IMR-90 (cell line): ENCODE measurements around the gene TTLL9. TPM values are rescaled to one million over a fixed set of nuclear protein-coding genes. Genes with fewer than 3 reads are reported as not detected.

Source experiments
- ATAC-seq: fragments of 200-7000 bp; cut with Tn5 transposase; 2 replicates; pipeline ENCODE4 v1.9.1; 2020; ENCODE audit warnings: low read depth, mild to moderate bottlenecking, moderate library complexity
- BruUV-seq: library from RNA; stranded (reverse); fragments of 400-500 nt; replicated peaks from 2 replicates; lab custom pipeline; 2021; lab: Mats Ljungman, UMichigan
- CTCF ChIA-PET: fragments of 300-600 bp; formaldehyde crosslinking; extraction: SDS; loops from one replicate; lab custom pipeline; 2021; ENCODE audit warnings: antibody characterized with exemption; lab: Yijun Ruan, JAX
- POLR2A ChIA-PET: fragments of 300-600 bp; sonication (Branson Sonifier 250); formaldehyde crosslinking; loops from one replicate; lab custom pipeline; 2022; ENCODE audit warnings: antibody characterized with exemption; ENCODE audit not compliant: unreplicated experiment; lab: Charles Lee
- DNase-seq: peaks from one replicate; pipeline ENCODE4 v3.0.0; 2013
- H2AFZ ChIP-seq: replicated peaks from 2 replicates; pipeline ENCODE3; 2013; ENCODE audit warnings: low read length, mild to moderate bottlenecking; ENCODE audit not compliant: poor library complexity
- H2AK5ac ChIP-seq: 2 replicates; pipeline ENCODE4 v1.6.1; 2013; ENCODE audit warnings: low read depth, low read length, inconsistent platforms
- H2AK9ac ChIP-seq: replicated peaks from 2 replicates; pipeline ENCODE3; 2013; ENCODE audit warnings: mild to moderate bottlenecking, low read depth, low read length, moderate library complexity; ENCODE audit not compliant: poor library complexity
- H2BK120ac ChIP-seq: 2 replicates; pipeline ENCODE4 v1.6.1; 2013; ENCODE audit warnings: low read depth, low read length, inconsistent platforms
- H2BK15ac ChIP-seq: 3 replicates; pipeline ENCODE4 v1.6.1; 2013; ENCODE audit warnings: low read depth, low read length, inconsistent platforms
- H2BK20ac ChIP-seq: 2 replicates; pipeline ENCODE4 v1.6.1; 2013; ENCODE audit warnings: low read depth, mild to moderate bottlenecking, inconsistent platforms, low read length, moderate library complexity
- H2BK5ac ChIP-seq: 2 replicates; pipeline ENCODE4 v1.6.1; 2013; ENCODE audit warnings: mild to moderate bottlenecking, low read depth, low read length, inconsistent platforms; ENCODE audit not compliant: poor library complexity, severe bottlenecking
- H3K14ac ChIP-seq: replicated peaks from 2 replicates; pipeline ENCODE4 v1.6.1; 2013; ENCODE audit warnings: low read depth, low read length, inconsistent platforms
- H3K18ac ChIP-seq: 2 replicates; pipeline ENCODE4 v1.6.1; 2013; ENCODE audit warnings: low read depth, low read length, control low read depth
- H3K23ac ChIP-seq: 2 replicates; pipeline ENCODE4 v1.6.1; 2013; ENCODE audit warnings: low read depth, low read length, inconsistent platforms
- H3K27ac ChIP-seq: 2 replicates; pipeline ENCODE4 v1.5.1; 2013; ENCODE audit warnings: mild to moderate bottlenecking, control low read depth, low read length; ENCODE audit not compliant: insufficient read depth
- H3K27me3 ChIP-seq: 2 replicates; pipeline ENCODE4 v1.6.1; 2013; ENCODE audit warnings: low read length; ENCODE audit not compliant: control insufficient read depth, insufficient read depth
- H3K36me3 ChIP-seq: 2 replicates; pipeline ENCODE4 v1.6.1; 2013; ENCODE audit warnings: low read length, mixed read lengths; ENCODE audit not compliant: control insufficient read depth, insufficient read depth
- H3K4ac ChIP-seq: 2 replicates; pipeline ENCODE4 v1.6.1; 2013; ENCODE audit warnings: low read depth, low read length, inconsistent platforms
- H3K4me1 ChIP-seq: 2 replicates; pipeline ENCODE4 v1.6.1; 2013; ENCODE audit warnings: low read length, mixed read lengths; ENCODE audit not compliant: control insufficient read depth, insufficient read depth
- H3K4me2 ChIP-seq: 2 replicates; pipeline ENCODE4 v1.6.1; 2013; ENCODE audit warnings: low read depth, mild to moderate bottlenecking, control low read depth, low read length, moderate library complexity
- H3K4me3 ChIP-seq: 2 replicates; pipeline ENCODE4 v1.5.1; 2013; ENCODE audit warnings: low read depth, mild to moderate bottlenecking, control low read depth, low read length, moderate library complexity; ENCODE audit not compliant: insufficient read depth
- H3K56ac ChIP-seq: 2 replicates; pipeline ENCODE4 v1.6.1; 2013; ENCODE audit warnings: low read length, inconsistent platforms; ENCODE audit not compliant: insufficient read depth; ENCODE audit errors: extremely low read depth
- H3K79me1 ChIP-seq, 2 experiments: 2 replicates each; pipeline ENCODE4 v1.6.1; 2013; ENCODE audit warnings: low read length in 2 of 2, inconsistent platforms in 1 of 2, low read depth in 1 of 2
- H3K9ac ChIP-seq: 2 replicates; pipeline ENCODE4 v1.6.1; 2013; ENCODE audit warnings: low read depth, low read length, control low read depth
- H3K9me1 ChIP-seq: 2 replicates; pipeline ENCODE4 v1.6.1; 2013; ENCODE audit warnings: low read length, inconsistent platforms; ENCODE audit not compliant: insufficient read depth
- H3K9me3 ChIP-seq: 2 replicates; pipeline ENCODE4 v1.6.1; 2013; ENCODE audit warnings: low read length; ENCODE audit not compliant: control insufficient read depth, insufficient read depth
- H4K20me1 ChIP-seq: 2 replicates; pipeline ENCODE4 v1.6.1; 2013; ENCODE audit warnings: low read length, inconsistent platforms; ENCODE audit not compliant: insufficient read depth
- H4K5ac ChIP-seq: 2 replicates; pipeline ENCODE4 v1.6.1; 2013; ENCODE audit warnings: mild to moderate bottlenecking, low read depth, low read length, control low read depth
- H4K8ac ChIP-seq, 2 experiments: 2 replicates each; pipeline ENCODE4 v1.6.1; 2013; ENCODE audit warnings: low read depth in 2 of 2, low read length in 2 of 2, control low read depth in 1 of 2, inconsistent platforms in 1 of 2
- H4K91ac ChIP-seq: 2 replicates; pipeline ENCODE4 v1.6.1; 2013; ENCODE audit warnings: low read depth, low read length, inconsistent platforms; ENCODE audit not compliant: insufficient read depth
- BHLHE40 ChIP-seq: fragments of 150-350 bp; IDR thresholded peaks from 2 replicates; pipeline ENCODE4 v1.6.1; 2016; ENCODE audit warnings: mild to moderate bottlenecking, low read depth, low read length
- CEBPB ChIP-seq: IDR thresholded peaks from 2 replicates; pipeline ENCODE4 v1.6.1; 2012; ENCODE audit warnings: low read depth, low read length, improper control_type of control experiment
- CHD1 ChIP-seq: IDR thresholded peaks from 2 replicates; pipeline ENCODE4 v1.6.1; 2012; ENCODE audit warnings: low read depth, low read length, improper control_type of control experiment
- ELK1 ChIP-seq: fragments of 150-350 bp; IDR thresholded peaks from 2 replicates; pipeline ENCODE4 v1.6.1; 2016; ENCODE audit warnings: low read depth, mild to moderate bottlenecking, low read length, moderate library complexity, borderline replicate concordance
- FOS ChIP-seq: fragments of 150-350 bp; IDR thresholded peaks from 2 replicates; pipeline ENCODE4 v1.6.1; 2016; ENCODE audit warnings: low read depth, low read length
- MAFK ChIP-seq: IDR thresholded peaks from 2 replicates; pipeline ENCODE4 v1.6.1; 2012; ENCODE audit warnings: low read depth, low read length, improper control_type of control experiment
- MAZ ChIP-seq: IDR thresholded peaks from 2 replicates; pipeline ENCODE4 v1.6.1; 2012; ENCODE audit warnings: low read depth, mild to moderate bottlenecking, low read length, improper control_type of control experiment, moderate library complexity, borderline replicate concordance
- MXI1 ChIP-seq: IDR thresholded peaks from 2 replicates; pipeline ENCODE4 v1.6.1; 2012; ENCODE audit warnings: low read depth, mild to moderate bottlenecking, low read length, moderate library complexity, borderline replicate concordance
- NFE2L2 ChIP-seq: fragments of 150-350 bp; IDR thresholded peaks from 2 replicates; pipeline ENCODE4 v1.6.1; 2016; ENCODE audit warnings: low read depth, mild to moderate bottlenecking, low read length
- POLR2A ChIP-seq: IDR thresholded peaks from 2 replicates; pipeline ENCODE4 v1.6.1; 2012; ENCODE audit warnings: mild to moderate bottlenecking, low read depth, low read length
- RCOR1 ChIP-seq: IDR thresholded peaks from 2 replicates; pipeline ENCODE4 v1.6.1; 2012; ENCODE audit warnings: mild to moderate bottlenecking, low read length, improper control_type of control experiment; ENCODE audit not compliant: insufficient replicate concordance
- RFX5 ChIP-seq: IDR thresholded peaks from 2 replicates; pipeline ENCODE4 v1.8.0; 2012; ENCODE audit warnings: low read depth, mild to moderate bottlenecking, low read length, moderate library complexity
- SMC3 ChIP-seq: fragments of 150-350 bp; IDR thresholded peaks from 2 replicates; pipeline ENCODE4 v1.6.1; 2016; ENCODE audit warnings: low read depth, mild to moderate bottlenecking, antibody characterized with exemption, low read length, moderate library complexity
- USF2 ChIP-seq: fragments of 150-350 bp; IDR thresholded peaks from 2 replicates; pipeline ENCODE4 v1.6.1; 2017; ENCODE audit warnings: mild to moderate bottlenecking, antibody characterized with exemption, low read length, low read depth
- WGBS, 2 experiments: methylation state at CpG; one replicate each; pipeline versions ENCODE4 v1.1.5 to v1.1.7; 2013; ENCODE audit warnings: missing lambda C conversion rate in 2 of 2; ENCODE audit not compliant: insufficient read length in 1 of 2; ENCODE audit errors: extremely low coverage in 2 of 2; 5-methylcytosine and 5-hydroxymethylcytosine counted together
- dilution Hi-C: fragments of 300-500 bp; cut with HindIII; formaldehyde crosslinking; loops from one replicate; pipeline ENCODE4 v1.14.3; 2018; ENCODE audit warnings: low sequenced_read_pairs; ENCODE audit not compliant: unreplicated experiment
- in situ Hi-C: fragments of 300-500 bp; cut with MboI; formaldehyde crosslinking; loops from 3 replicates; pipeline ENCODE4 v1.14.3; 2019; ENCODE audit warnings: low sequenced_read_pairs, inconsistent platforms, mixed read lengths
- intact Hi-C: fragments of 100-400 bp; cut with micrococcal nuclease; formaldehyde crosslinking; loops from 2 replicates; pipeline ENCODE4 v1.10.0; 2022
- polyA plus RNA-seq, 3 experiments: library from polyadenylated mRNA; depleted of rRNA; stranded (reverse); fragments of >200 nt; gene quantifications; 2 replicates each; pipeline ENCODE4 v1.2.3, GENCODE V29; 2012; ENCODE audit warnings: low replicate concordance in 1 of 3
- total RNA-seq: library from RNA; depleted of rRNA; stranded (reverse); fragments of >200 nt; gene quantifications from 2 replicates; pipeline ENCODE4 v1.2.3, GENCODE V29; 2012

Gene TTLL9
- total and polyA plus RNA-seq, 2 of the 4 experiments (the other 2 are of a cell fraction), result not detected

- no peak for TF ChIP-seq MAZ
These were observed 27.8 kb upstream of the TTLL9 start (continued) for GRCh38 chr20:31842471-31843157.

GRCh38 chr20:31843288-31843687 lies 27.1 kb upstream of the TTLL9 start:
- no peak overlapping the region for H2BK5ac ChIP-seq
- H3K36me3 ChIP-seq, result no peaks in the 10 kb centered on the region
- peak overlapping the region; percentile 34; the same call in 1 of the 2 replicates for H2AK5ac ChIP-seq
- peaks cover 15% of the 10 kb centered on the region for H3K4me1 ChIP-seq
- H2BK20ac ChIP-seq, result no peak overlapping the region
- CTCF ChIA-PET, result no interaction called here
- no peak overlapping the region for H3K4ac ChIP-seq
- H3K14ac ChIP-seq, result no peak overlapping the region
- BruUV-seq, result no TSS peak
- H4K8ac ChIP-seq, result no peak overlapping the region
- no peak overlapping the region for H2AK9ac ChIP-seq
- H2BK15ac ChIP-seq, result no peak overlapping the region; the same call in 2 of the 3 replicates
- H4K20me1 ChIP-seq, result peaks cover 13% of the 10 kb centered on the region
- no peak overlapping the region for H3K56ac ChIP-seq
- dilution Hi-C loops, result no loop called here
- H3K79me1 ChIP-seq, result no peaks in the 10 kb centered on the region
- H4K5ac ChIP-seq, result no peak overlapping the region
- H3K23ac ChIP-seq, result no peak overlapping the region
- in situ Hi-C loops, result loop anchor here (25.0 kb wide), 2 partner anchors 644 to 819 kb away; partner anchors contain the start of gene C20orf203
- H2AFZ ChIP-seq, result no peak overlapping the region
- ATAC-seq (no peak), DNase-seq (no peak)
- no peaks in the 10 kb centered on the region for H3K9me3 ChIP-seq
- peaks cover 12% of the 10 kb centered on the region for H3K27me3 ChIP-seq
- intact Hi-C loops, result no loop called here
- H2BK120ac ChIP-seq, result no peak overlapping the region
- no CpG with 5 or more reads among the region's 6 CpGs for WGBS, 2 experiments
- no peak overlapping the region for H3K4me3 ChIP-seq
- POLR2A ChIA-PET, result no interaction called here
- no peak overlapping the region for H3K9ac ChIP-seq
- peaks cover 9% of the 10 kb centered on the region for H3K9me1 ChIP-seq
- no peak overlapping the region for H3K18ac ChIP-seq
- no peak overlapping the region for H3K4me2 ChIP-seq
- H3K27ac ChIP-seq, result no peak overlapping the region
- no peak overlapping the region for H4K91ac ChIP-seq
- TF ChIP-seq CHD1 (no peak), MXI1 (no peak), FOS (no peak), POLR2A (no peak), SMC3 (no peak), MAFK (no peak), RFX5 (no peak), USF2 (no peak), BHLHE40 (no peak), CEBPB (no peak), ELK1 (no peak), NFE2L2 (no peak), MAZ (no peak), RCOR1 (no peak)
